HG03039 (cell line): ENCODE data around the gene RPS14.
"Not testable (repeated sequence)": the region's sequence is repeated elsewhere in the genome, so short reads cannot be mapped to it uniquely, and the experiment has no call there.

ENCODE experiments used
- ATAC-seq: cut with Tn5 transposase; IDR thresholded peaks from one replicate; pipeline ENCODE4 v1.9.1; 2021; ENCODE audit warnings: mild to moderate bottlenecking, moderate library complexity; ENCODE audit not compliant: unreplicated experiment

Gene RPS14

GRCh38 chr5:150481972-150482406 is 32.5 kb upstream of the RPS14 start:
- ATAC-seq: no peak

- no peak for ATAC-seq
Measured at GRCh38 chr5:150481708-150481965, 32.1 kb upstream of the RPS14 start.

- no peak for ATAC-seq
Measured at GRCh38 chr5:150479416-150479815, 29.9 kb upstream of the RPS14 start.

- not testable (repeated sequence) for ATAC-seq
Measured at GRCh38 chr5:150476568-150476967, 27.0 kb upstream of the RPS14 start.

- ATAC-seq: no peak
Measured at GRCh38 chr5:150473673-150474358, 24.3 kb upstream of the RPS14 start.

- ATAC-seq: no peak
Measured at GRCh38 chr5:150469718-150470469, 20.4 kb upstream of the RPS14 start.

GRCh38 chr5:150468206-150468605 is 18.7 kb upstream of the RPS14 start:
- ATAC-seq: no peak

- no peak for ATAC-seq
Measured at GRCh38 chr5:150465927-150466326, 16.4 kb upstream of the RPS14 start.

GRCh38 chr5:150464554-150465012 is 15.0 kb upstream of the RPS14 start:
- no peak for ATAC-seq

- ATAC-seq: peak; percentile 50
Measured at GRCh38 chr5:150461231-150461630, 11.7 kb upstream of the RPS14 start.

GRCh38 chr5:150460781-150461180 is 11.2 kb upstream of the RPS14 start:
- ATAC-seq: no peak

- peak; percentile 77 for ATAC-seq
Measured at GRCh38 chr5:150458802-150459557, 9.4 kb upstream of the RPS14 start.

- no peak for ATAC-seq
Measured at GRCh38 chr5:150457562-150458240, 8.2 kb upstream of the RPS14 start.

GRCh38 chr5:150457121-150457520 is 7.6 kb upstream of the RPS14 start:
- no peak for ATAC-seq

- no peak for ATAC-seq
Measured at GRCh38 chr5:150454492-150455229, 5.1 kb upstream of the RPS14 start.

GRCh38 chr5:150454027-150454426 is 4.5 kb upstream of the RPS14 start:
- ATAC-seq: not testable (repeated sequence)

- no peak for ATAC-seq
Measured at GRCh38 chr5:150452914-150453313, 3.4 kb upstream of the RPS14 start.

GRCh38 chr5:150451594-150451993 is 2.1 kb upstream of the RPS14 start:
- no peak for ATAC-seq

GRCh38 chr5:150448952-150449516 is 505 bp downstream of the RPS14 start:
- ATAC-seq: peak; percentile 21

GRCh38 chr5:150448334-150448733 is 1.2 kb downstream of the RPS14 start:
- no peak for ATAC-seq
